Cerebellar cortex (tissue), 1 donor: ENCODE results near the gene ANO4.

ENCODE experiments used
- DNase-seq: peaks from one replicate; pipeline ENCODE4 v3.0.0-alpha.2; 2015; ENCODE audit warnings: low spot score

Gene ANO4

GRCh38 chr12:100794441-100795173 lies at the start of gene ANO4:
Gene ANO4, plus strand, starts transcription at chr12:100794776. Its CDS starts 107,010 bp downstream, at chr12:100901786.
- peak; percentile 10 for DNase-seq

GRCh38 chr12:100745378-100746071 lies 49.1 kb upstream of the ANO4 start:
- no peak for DNase-seq

- no peak for DNase-seq
Measured at GRCh38 chr12:100752841-100753240, 41.7 kb upstream of the ANO4 start.

- DNase-seq, result no peak
Measured at GRCh38 chr12:100753837-100754236, 40.7 kb upstream of the ANO4 start.

GRCh38 chr12:100755186-100755585 lies 39.4 kb upstream of the ANO4 start:
- no peak for DNase-seq

GRCh38 chr12:100758083-100758482 lies 36.5 kb upstream of the ANO4 start:
- DNase-seq, result peak; percentile 17

GRCh38 chr12:100767371-100767770 lies 27.2 kb upstream of the ANO4 start:
- DNase-seq, result no peak

- DNase-seq, result no peak
Measured at GRCh38 chr12:100767950-100768349, 26.6 kb upstream of the ANO4 start.

- no peak for DNase-seq
Measured at GRCh38 chr12:100778967-100779590, 15.5 kb upstream of the ANO4 start.

GRCh38 chr12:100789146-100789545 lies 5.4 kb upstream of the ANO4 start:
- DNase-seq, result no peak

GRCh38 chr12:100789975-100790374 lies 4.6 kb upstream of the ANO4 start:
- no peak for DNase-seq

GRCh38 chr12:100790552-100790951 lies 4.0 kb upstream of the ANO4 start:
- DNase-seq, result no peak

- DNase-seq, result no peak
Measured at GRCh38 chr12:100793182-100793581, 1.4 kb upstream of the ANO4 start.

- peak; percentile 12 for DNase-seq
Measured at GRCh38 chr12:100795174-100795799, 711 bp downstream of the ANO4 start.

GRCh38 chr12:100795800-100796179 lies 1.2 kb downstream of the ANO4 start:
- DNase-seq, result no peak

GRCh38 chr12:100796621-100797020 lies 2.0 kb downstream of the ANO4 start:
- DNase-seq, result no peak

GRCh38 chr12:100797246-100797645 lies 2.7 kb downstream of the ANO4 start:
- no peak for DNase-seq

- DNase-seq, result no peak
Measured at GRCh38 chr12:100797786-100798185, 3.2 kb downstream of the ANO4 start.

- no peak for DNase-seq
Measured at GRCh38 chr12:100798286-100799160, 3.9 kb downstream of the ANO4 start.

- no peak for DNase-seq
Measured at GRCh38 chr12:100799770-100800169, 5.2 kb downstream of the ANO4 start.

GRCh38 chr12:100800723-100801122 lies 6.1 kb downstream of the ANO4 start:
- DNase-seq, result no peak

- no peak for DNase-seq
Measured at GRCh38 chr12:100801320-100801719, 6.7 kb downstream of the ANO4 start.
